GM12878 (cell line): ENCODE data around the gene PPARA. TPM values are rescaled to one million over a fixed set of nuclear protein-coding genes. Genes with fewer than 3 reads are reported as not detected.

Experiments used
- ATAC-seq: fragments of 200-7000 bp; cut with Tn5 transposase; 3 replicates; pipeline ENCODE4 v1.9.1; 2020; ENCODE audit warnings: mild to moderate bottlenecking, moderate library complexity
- BruUV-seq: library from RNA; stranded (reverse); fragments of 400-500 nt; replicated peaks from 2 replicates; lab custom pipeline; 2021; lab: Mats Ljungman, UMichigan
- CTCF ChIA-PET: fragments of 300-600 bp; sonication (Branson Sonifier 250); formaldehyde crosslinking; extraction: SDS; loops from one replicate; lab custom pipeline; 2021; ENCODE audit warnings: inconsistent platforms; lab: Yijun Ruan, JAX
- POLR2A ChIA-PET: fragments of 350-600 bp; formaldehyde crosslinking; extraction: SDS; loops from one replicate; lab custom pipeline; 2021; ENCODE audit warnings: inconsistent platforms; lab: Charles Lee
- RAD21 ChIA-PET: fragments of 300-600 bp; sonication (Branson Sonifier 250); formaldehyde crosslinking; loops from one replicate; lab custom pipeline; 2023; ENCODE audit warnings: antibody characterized with exemption; ENCODE audit not compliant: unreplicated experiment; lab: Charles Lee
- SMC1A ChIA-PET: fragments of 300-600 bp; sonication (Branson Sonifier 250); formaldehyde crosslinking; loops from one replicate; lab custom pipeline; 2023; ENCODE audit not compliant: unreplicated experiment, uncharacterized antibody; lab: Charles Lee
- DNase-seq: peaks from one replicate; pipeline ENCODE4 v3.0.0-alpha.2; 2011; ENCODE audit warnings: low read depth, low spot score
- FAIRE-seq: peaks from 3 replicates; lab custom pipeline; 2011; peaks lifted over from hg19 to GRCh38; lab: Jason Lieb, UNC
- H2AFZ ChIP-seq: 2 replicates; pipeline ENCODE4 v1.6.0; 2011; ENCODE audit warnings: low read depth, low read length, control low read depth; ENCODE audit not compliant: control insufficient read depth
- H3K27ac ChIP-seq: 2 replicates; pipeline ENCODE4 v1.5.1; 2011; ENCODE audit warnings: control low read depth; ENCODE audit not compliant: control insufficient read depth, insufficient read depth
- H3K27me3 ChIP-seq, 2 experiments: replicated peaks in 1 of 2; 2 replicates each; pipeline versions ENCODE4 v1.6.0 to v1.6.1; 2011; ENCODE audit warnings: low read length in 1 of 2; ENCODE audit not compliant: control insufficient read depth in 2 of 2, insufficient read depth in 2 of 2
- H3K36me3 ChIP-seq, 2 experiments: 2 replicates each; pipeline ENCODE4 v1.5.1; 2011; ENCODE audit warnings: low read length in 1 of 2; ENCODE audit not compliant: control insufficient read depth in 2 of 2, insufficient read depth in 2 of 2
- H3K4me1 ChIP-seq: 2 replicates; pipeline ENCODE4 v1.6.1; 2011; ENCODE audit warnings: mild to moderate bottlenecking, low read length, moderate library complexity, mixed read lengths; ENCODE audit not compliant: control insufficient read depth, insufficient read depth
- H3K4me2 ChIP-seq: 2 replicates; pipeline ENCODE4 v1.6.0; 2011; ENCODE audit warnings: control low read depth; ENCODE audit not compliant: control insufficient read depth, insufficient read depth
- H3K4me3 ChIP-seq: fragments of 200-600 bp; sonication (generic); 2 replicates; pipeline ENCODE4 v1.5.1; 2016
- H3K79me2 ChIP-seq: 2 replicates; pipeline ENCODE4 v1.6.0; 2011; ENCODE audit warnings: low read length; ENCODE audit not compliant: control insufficient read depth, insufficient read depth
- H3K9ac ChIP-seq: 2 replicates; pipeline ENCODE4 v1.8.0; 2011; ENCODE audit warnings: low read length, control low read depth, mixed read lengths; ENCODE audit not compliant: control insufficient read depth, insufficient read depth
- H3K9me3 ChIP-seq: replicated peaks from 3 replicates; pipeline ENCODE4 v1.5.1; 2011; ENCODE audit warnings: mild to moderate bottlenecking, low read length; ENCODE audit not compliant: control insufficient read depth, insufficient read depth
- H4K20me1 ChIP-seq: 2 replicates; pipeline ENCODE4 v1.6.0; 2011; ENCODE audit not compliant: control insufficient read depth, insufficient read depth
- BHLHE40 ChIP-seq, 2 experiments: fragments of 450-650 bp in 1 of 2; IDR thresholded peaks; 2 replicates each; pipeline ENCODE4 v1.6.1; 2011 to 2017; ENCODE audit warnings: low read depth in 2 of 2, borderline replicate concordance in 1 of 2, improper control_type of control experiment in 1 of 2, low read length in 1 of 2, mild to moderate bottlenecking in 1 of 2
- CHD2 ChIP-seq: IDR thresholded peaks from 2 replicates; pipeline ENCODE4 v1.6.1; 2011; ENCODE audit warnings: low read depth, low read length, improper control_type of control experiment, borderline replicate concordance
- EP300 ChIP-seq, 2 experiments: fragments of 150-350 bp in 1 of 2; IDR thresholded peaks; 2 replicates each; pipeline ENCODE4 v1.6.1; 2011 to 2012; ENCODE audit warnings: low read depth in 2 of 2, low read length in 2 of 2, borderline replicate concordance in 1 of 2, improper control_type of control experiment in 1 of 2, inconsistent platforms in 1 of 2; ENCODE audit not compliant: control insufficient read depth in 1 of 2
- HDAC2 ChIP-seq: fragments of 200-600 bp; sonication (generic); IDR thresholded peaks from 2 replicates; pipeline ENCODE4 v1.6.1; 2017
- MTA2 ChIP-seq: fragments of 450-650 bp; IDR thresholded peaks from 2 replicates; pipeline ENCODE4 v1.6.1; 2016; ENCODE audit warnings: low read depth, mild to moderate bottlenecking, moderate library complexity
- PAX5 ChIP-seq: IDR thresholded peaks from 2 replicates; pipeline ENCODE4 v1.6.1; 2011; ENCODE audit warnings: low read depth, low read length, borderline replicate concordance
- RCOR1 ChIP-seq: conservative IDR thresholded peaks from 2 replicates; pipeline ENCODE4 v1.6.1; 2012; ENCODE audit warnings: low read depth, low read length, improper control_type of control experiment
- SREBF2 ChIP-seq: IDR thresholded peaks from 2 replicates; pipeline ENCODE4 v1.6.1; 2012; ENCODE audit warnings: mild to moderate bottlenecking, low read length
- USF2 ChIP-seq: IDR thresholded peaks from 2 replicates; pipeline ENCODE4 v1.6.1; 2011; ENCODE audit warnings: low read depth, low read length, improper control_type of control experiment, borderline replicate concordance
- ZNF217 ChIP-seq: fragments of 450-650 bp; IDR thresholded peaks from 2 replicates; pipeline ENCODE4 v1.6.1; 2017; ENCODE audit warnings: antibody characterized with exemption, mild to moderate bottlenecking
- ZNF274 ChIP-seq: IDR thresholded peaks from one replicate; pipeline ENCODE4 v1.8.0; 2011; ENCODE audit not compliant: insufficient read length, insufficient read depth
- WGBS: methylation state at CpG from one replicate; pipeline ENCODE4 v1.1.6; 2016; ENCODE audit warnings: low lambda C conversion rate; ENCODE audit not compliant: insufficient replicate concordance, insufficient coverage; ENCODE audit errors: missing lambda C conversion rate; 5-methylcytosine and 5-hydroxymethylcytosine counted together
- in situ Hi-C: fragments of 300-500 bp; cut with MboI; formaldehyde crosslinking; loops from 9 replicates; pipeline ENCODE4 v1.14.3; 2018; ENCODE audit warnings: mixed read lengths
- intact Hi-C: fragments of 100-400 bp; cut with micrococcal nuclease; formaldehyde crosslinking; loops from one replicate; pipeline ENCODE4 v1.14.2; 2022; ENCODE audit not compliant: unreplicated experiment
- polyA plus RNA-seq, 11 experiments: library from polyadenylated mRNA; depleted of rRNA in 4 of 11; unstranded in 6 of 11; stranded (reverse) in 5 of 11; fragments of >200 nt; fragmentation: Nextera tagmentation in 4 of 11; fragmentation: Illumina TruSeq in 1 of 11; extraction: Ambion mirVana in 4 of 11; extraction: Trizol in 1 of 11; gene quantifications; 1 replicate in 1 of 11; 2 replicates in 10 of 11; pipeline versions ENCODE4 v1.2.1 to v1.2.3, GENCODE V29; 2011 to 2016; ENCODE audit warnings: inconsistent platforms in 2 of 11, missing spikeins in 2 of 11, low read depth in 1 of 11
- total RNA-seq, 4 experiments: library from RNA; depleted of rRNA in 3 of 4; stranded (reverse); fragments of >200 nt in 3 of 4; fragmentation: Illumina TruSeq in 1 of 4; extraction: Trizol in 1 of 4; gene quantifications; 2 replicates each; pipeline versions ENCODE4 v1.2.1 to v1.2.3, GENCODE V29; 2013 to 2021
- TF ChIP-seq, protein P1 (sequence below): fragments of 450-650 bp; IDR thresholded peaks from 2 replicates; pipeline ENCODE4 v1.6.1; 2017; ENCODE audit warnings: antibody characterized with exemption, mild to moderate bottlenecking, moderate library complexity
- TF ChIP-seq, protein P2 (sequence below): fragments of 450-650 bp; IDR thresholded peaks from 2 replicates; pipeline ENCODE4 v1.6.1; 2016; ENCODE audit warnings: mild to moderate bottlenecking

Gene PPARA
- total and polyA plus RNA-seq, 10 of the 15 experiments (the other 5 are each of a cell fraction or from before 2014, with no cell fraction given), result 0.72 to 10.4 (median 4.6) TPM

DNA sequence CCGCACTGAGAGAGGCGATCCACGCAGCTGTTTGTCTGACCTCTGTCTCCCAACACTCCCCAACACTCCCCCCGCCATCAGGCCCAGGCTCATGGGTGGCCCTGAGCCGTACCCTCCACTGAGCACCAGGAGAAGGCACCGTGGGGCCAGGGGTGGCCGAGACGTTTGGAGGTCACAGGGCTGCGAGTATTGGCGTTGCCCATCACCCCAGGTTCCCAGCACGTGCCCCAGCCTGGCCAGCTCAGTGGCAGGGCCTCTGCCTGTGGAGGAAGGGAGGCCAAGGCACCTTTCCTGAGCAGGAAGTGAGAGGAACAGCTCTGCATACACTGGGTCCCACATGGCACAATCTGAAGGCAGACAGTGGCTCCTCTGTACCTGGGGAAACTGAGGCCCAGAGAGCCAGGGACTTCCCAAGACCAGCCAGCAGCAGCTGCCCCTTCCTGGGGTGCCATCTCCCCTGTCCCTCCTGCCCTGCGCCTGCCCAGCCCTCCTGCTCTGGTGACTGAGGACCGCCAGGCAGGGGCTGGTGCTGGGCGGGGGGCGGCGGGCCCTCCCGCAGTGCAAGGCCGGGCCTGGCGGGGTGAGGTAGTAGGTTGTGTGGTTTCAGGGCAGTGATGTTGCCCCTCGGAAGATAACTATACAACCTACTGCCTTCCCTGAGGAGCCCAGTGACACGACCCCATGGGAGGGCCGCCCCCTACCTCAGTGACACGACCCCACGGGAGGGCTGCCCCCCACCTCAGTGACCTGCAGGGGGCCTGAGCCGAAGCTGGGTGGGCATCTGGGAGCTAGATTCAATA lies 37.0 kb upstream of the PPARA start:
- no peaks in the 10 kb centered on the region; a peak in 1 of 4 replicates for H3K27me3 ChIP-seq
- in situ Hi-C loops (no loop called here), intact Hi-C loops (no loop called here)
- H3K36me3 ChIP-seq, result no peaks in the 10 kb centered on the region
- no peaks in the 10 kb centered on the region for H3K79me2 ChIP-seq
- ATAC-seq (no peak), FAIRE-seq (no peak), DNase-seq (no peak)
- H3K27ac ChIP-seq, result no peak overlapping the region
- no peak overlapping the region for H2AFZ ChIP-seq
- ChIA-PET POLR2A (no interaction called here), RAD21 (no interaction called here), CTCF (interaction anchor here (3.3 to 7.4 kb wide), 2 partner anchors 107 to 117 kb away, joined by 16 to 109 read pairs; no protein-coding TSS in a partner anchor), SMC1A (no interaction called here)
- no peaks in the 10 kb centered on the region for H3K4me1 ChIP-seq
- TF ChIP-seq PAX5 (no peak), HDAC2 (no peak), ZNF274 (no peak), SREBF2 (no peak), BHLHE40 (IDR thresholded peaks at IDR 0.05; ENCODE audit: borderline replicate concordance in 1 of 2, low read depth in 2 of 2, low read length in 1 of 2) (no peak), ZNF217 (no peak), USF2 (no peak), EP300 (IDR thresholded peaks at IDR 0.05; ENCODE audit: borderline replicate concordance in 1 of 2, control insufficient read depth in 1 of 2, low read depth in 2 of 2, low read length in 2 of 2) (no peak), MTA2 (no peak), RCOR1 (no peak), CHD2 (no peak)
- TF ChIP-seq, protein P1, sequence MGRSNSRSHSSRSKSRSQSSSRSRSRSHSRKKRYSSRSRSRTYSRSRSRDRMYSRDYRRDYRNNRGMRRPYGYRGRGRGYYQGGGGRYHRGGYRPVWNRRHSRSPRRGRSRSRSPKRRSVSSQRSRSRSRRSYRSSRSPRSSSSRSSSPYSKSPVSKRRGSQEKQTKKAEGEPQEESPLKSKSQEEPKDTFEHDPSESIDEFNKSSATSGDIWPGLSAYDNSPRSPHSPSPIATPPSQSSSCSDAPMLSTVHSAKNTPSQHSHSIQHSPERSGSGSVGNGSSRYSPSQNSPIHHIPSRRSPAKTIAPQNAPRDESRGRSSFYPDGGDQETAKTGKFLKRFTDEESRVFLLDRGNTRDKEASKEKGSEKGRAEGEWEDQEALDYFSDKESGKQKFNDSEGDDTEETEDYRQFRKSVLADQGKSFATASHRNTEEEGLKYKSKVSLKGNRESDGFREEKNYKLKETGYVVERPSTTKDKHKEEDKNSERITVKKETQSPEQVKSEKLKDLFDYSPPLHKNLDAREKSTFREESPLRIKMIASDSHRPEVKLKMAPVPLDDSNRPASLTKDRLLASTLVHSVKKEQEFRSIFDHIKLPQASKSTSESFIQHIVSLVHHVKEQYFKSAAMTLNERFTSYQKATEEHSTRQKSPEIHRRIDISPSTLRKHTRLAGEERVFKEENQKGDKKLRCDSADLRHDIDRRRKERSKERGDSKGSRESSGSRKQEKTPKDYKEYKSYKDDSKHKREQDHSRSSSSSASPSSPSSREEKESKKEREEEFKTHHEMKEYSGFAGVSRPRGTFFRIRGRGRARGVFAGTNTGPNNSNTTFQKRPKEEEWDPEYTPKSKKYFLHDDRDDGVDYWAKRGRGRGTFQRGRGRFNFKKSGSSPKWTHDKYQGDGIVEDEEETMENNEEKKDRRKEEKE, result no peak
- TF ChIP-seq, protein P2, sequence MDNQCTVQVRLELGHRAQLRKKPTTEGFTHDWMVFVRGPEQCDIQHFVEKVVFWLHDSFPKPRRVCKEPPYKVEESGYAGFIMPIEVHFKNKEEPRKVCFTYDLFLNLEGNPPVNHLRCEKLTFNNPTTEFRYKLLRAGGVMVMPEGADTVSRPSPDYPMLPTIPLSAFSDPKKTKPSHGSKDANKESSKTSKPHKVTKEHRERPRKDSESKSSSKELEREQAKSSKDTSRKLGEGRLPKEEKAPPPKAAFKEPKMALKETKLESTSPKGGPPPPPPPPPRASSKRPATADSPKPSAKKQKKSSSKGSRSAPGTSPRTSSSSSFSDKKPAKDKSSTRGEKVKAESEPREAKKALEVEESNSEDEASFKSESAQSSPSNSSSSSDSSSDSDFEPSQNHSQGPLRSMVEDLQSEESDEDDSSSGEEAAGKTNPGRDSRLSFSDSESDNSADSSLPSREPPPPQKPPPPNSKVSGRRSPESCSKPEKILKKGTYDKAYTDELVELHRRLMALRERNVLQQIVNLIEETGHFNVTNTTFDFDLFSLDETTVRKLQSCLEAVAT, result no peak
- H3K9me3 ChIP-seq, result no peaks in the 10 kb centered on the region
- H4K20me1 ChIP-seq, result no peaks in the 10 kb centered on the region; the same call in 1 of the 2 replicates
- H3K9ac ChIP-seq, result no peak overlapping the region
- no peak overlapping the region for H3K4me2 ChIP-seq
- no TSS peak for BruUV-seq
- H3K4me3 ChIP-seq, result no peak overlapping the region
- 70% methylated on average over 19 of the region's 25 CpGs for WGBS
